Stimulated activated CD4-positive, alpha-beta T cell treated with anti-CD3 and anti-CD28 coated beads, Interleukin-12 subunit alpha, Interleukin-12 subunit beta, amount 100 ng/mL, for 48 hours (primary cell): ENCODE measurements around the gene SOX30.

Source experiments
- DNase-seq, 3 donors: peaks; one replicate each; pipeline ENCODE4 v3.0.0-alpha.2; 2020; ENCODE audit warnings: low read depth in 2 of 3, low spot score in 1 of 3

Gene SOX30

DNA sequence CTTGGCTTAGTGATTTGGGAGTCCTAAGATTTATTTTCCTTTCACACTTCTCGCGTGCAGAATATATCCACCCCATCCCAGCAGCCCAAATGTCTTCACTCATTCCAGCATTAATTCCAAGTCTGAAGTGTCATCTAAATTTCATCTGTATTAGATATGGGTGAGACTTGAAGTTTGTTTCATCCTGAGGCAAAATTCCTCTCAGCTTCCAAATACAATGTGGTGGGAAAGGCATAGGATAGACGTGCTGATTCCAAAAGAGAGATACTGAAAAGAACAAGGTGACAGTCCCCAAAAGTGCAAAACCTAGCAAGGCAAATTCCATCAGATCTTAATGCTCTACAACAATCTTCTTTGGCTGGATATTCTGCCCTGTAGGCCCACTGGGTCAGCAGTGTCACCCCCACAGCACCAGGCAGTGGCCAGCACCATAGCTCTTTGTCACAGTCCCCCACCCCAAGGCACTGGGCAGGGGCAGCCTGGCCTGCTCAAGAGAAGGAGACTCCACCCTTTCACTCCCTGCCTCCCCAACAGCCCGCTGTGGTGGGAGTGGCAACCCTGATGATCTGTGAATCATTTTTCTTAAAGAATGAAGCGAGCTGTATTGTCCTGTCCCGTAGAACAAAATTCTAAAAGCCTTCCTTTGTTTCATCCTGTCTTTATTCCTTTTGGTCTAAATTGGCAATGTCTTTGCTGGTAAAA lies 74.0 kb downstream of the SOX30 start:
- DNase-seq: no peak

DNA sequence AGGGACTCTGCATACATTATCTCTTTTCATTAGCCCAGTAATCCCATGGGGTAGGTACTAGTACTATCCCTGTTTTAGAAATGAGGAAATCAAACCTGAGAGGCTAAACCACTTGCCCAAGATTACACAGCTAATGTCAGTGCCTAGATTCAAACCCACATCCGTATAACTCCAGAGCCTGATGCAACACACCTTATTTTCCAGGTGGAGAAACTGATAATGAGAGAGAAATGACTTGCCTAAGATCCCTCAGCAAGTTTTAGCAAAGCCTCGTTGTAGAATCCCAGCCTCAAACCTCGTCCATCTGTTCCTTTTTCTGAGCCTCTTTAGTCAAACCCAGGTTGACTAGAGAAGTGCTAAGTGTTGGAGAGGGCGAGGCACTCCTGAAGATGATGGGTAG lies 75.6 kb downstream of the SOX30 start:
- DNase-seq: no peak
